ENCODE results near the gene CALY. TPM values are rescaled to one million over a fixed set of nuclear protein-coding genes. Genes with fewer than 3 reads are reported as not detected.

The CALY gene
- total and polyA plus RNA-seq, 11 donors = 1.7 TPM; not detected in 10

DNA sequence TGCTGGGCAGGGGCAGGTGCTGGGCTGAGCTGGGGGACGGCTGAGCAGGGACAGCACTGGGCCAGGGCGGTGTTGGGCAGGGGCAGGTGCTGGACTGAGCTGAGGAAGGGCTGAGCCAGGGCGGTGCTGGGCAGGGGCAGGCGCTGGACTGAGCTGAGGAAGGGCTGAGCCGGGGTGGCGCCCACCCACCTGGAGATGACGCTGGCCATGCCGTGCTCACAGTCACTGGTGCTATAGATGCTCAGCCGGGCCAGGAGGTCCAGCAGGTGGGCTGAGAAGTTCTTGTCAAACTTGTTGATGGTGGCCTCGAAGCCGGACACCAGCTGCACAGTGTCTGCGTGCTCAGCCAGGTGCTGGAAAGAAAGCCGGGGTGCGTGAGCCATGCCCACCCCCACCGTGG is 55.6 kb downstream of the CALY start:
- H3K27ac ChIP-seq = no peak overlapping the region
- no peaks in the 10 kb centered on the region for H3K9me3 ChIP-seq
- 94 to 95% (median 94%) methylated on average over 8 to 15 of the region's 15 CpGs for WGBS, 4 donors
- DNase-seq (no peak), ATAC-seq (no peak)
- TF ChIP-seq POLR2A (IDR thresholded peaks at IDR 0.05) = no peak
- no peak for TF ChIP-seq CTCF (IDR thresholded peaks at IDR 0.05)
- intact Hi-C loops (cut with DNase I) = no loop called here
- no peak overlapping the region for H3K4me3 ChIP-seq
- peaks cover 0 to 45% (median 8%) of the 10 kb centered on the region in 12 donors for H3K4me1 ChIP-seq
- peaks cover 0 to 14% (median 7%) of the 10 kb centered on the region in 9 donors for H3K27me3 ChIP-seq
- peaks cover 6 to 78% (median 64%) of the 10 kb centered on the region in 9 donors for H3K36me3 ChIP-seq

DNA sequence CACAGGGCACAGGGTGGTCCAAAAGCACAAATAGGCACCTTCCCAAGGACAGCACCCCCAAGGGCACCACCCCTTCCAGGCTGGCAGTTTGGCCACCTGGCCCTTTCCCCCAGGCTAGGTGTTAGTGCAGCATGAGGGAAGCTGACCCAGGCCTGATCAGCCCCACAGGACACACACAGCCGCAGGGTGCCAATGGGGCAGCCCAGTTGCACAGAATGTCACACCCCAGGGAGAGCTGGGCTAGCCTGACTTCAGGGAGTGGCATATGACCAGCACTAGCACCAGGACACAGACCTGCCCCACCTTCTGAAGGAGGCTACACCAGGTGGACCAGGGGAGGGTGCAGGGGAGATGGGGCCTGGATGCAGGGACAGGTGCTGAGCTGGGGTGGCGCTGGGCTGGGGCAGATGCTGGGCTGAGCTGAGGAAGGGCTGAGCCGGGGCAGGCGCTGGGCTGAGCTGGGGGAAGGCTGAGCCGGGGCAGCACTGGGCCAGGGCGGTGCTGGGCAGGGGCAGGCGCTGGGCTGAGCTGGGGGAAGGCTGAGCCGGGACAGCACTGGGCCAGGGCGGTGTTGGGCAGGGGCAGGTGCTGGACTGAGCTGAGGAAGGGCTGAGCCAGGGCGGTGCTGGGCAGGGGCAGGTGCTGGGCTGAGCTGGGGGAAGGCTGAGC is 56.2 kb downstream of the CALY start:
- H3K27ac ChIP-seq = peak overlapping the region in 1 of 12 donors; percentile 81
- 91 to 96% (median 94%) methylated on average over 6 to 10 of the region's 10 CpGs for WGBS, 4 donors
- intact Hi-C loops (cut with DNase I) = no loop called here
- DNase-seq = no peak
- H3K27me3 ChIP-seq = peaks cover 0 to 19% (median 13%) of the 10 kb centered on the region in 9 donors
- H3K4me3 ChIP-seq = no peak overlapping the region
- peaks cover 6 to 72% (median 58%) of the 10 kb centered on the region in 9 donors for H3K36me3 ChIP-seq
- no peaks in the 10 kb centered on the region for H3K9me3 ChIP-seq
- ATAC-seq = no peak
- TF ChIP-seq POLR2A (IDR thresholded peaks at IDR 0.05) = no peak
- TF ChIP-seq CTCF (IDR thresholded peaks at IDR 0.05) = no peak
- H3K4me1 ChIP-seq = peaks cover 0 to 51% (median 8%) of the 10 kb centered on the region in 12 donors

- TF ChIP-seq POLR2A (IDR thresholded peaks at IDR 0.05) (no peak), CTCF (IDR thresholded peaks at IDR 0.05) (no peak)
- Histone ChIP-seq H3K27me3 (peaks cover 0 to 29% (median 20%) of the 10 kb centered on the region in 9 donors), H3K36me3 (peaks cover 4 to 63% (median 49%) of the 10 kb centered on the region in 9 donors), H3K27ac (peak overlapping the region in 1 of 12 donors; percentile 81), H3K4me3 (peak overlapping the region in 1 of 12 donors; percentile 12), H3K4me1 (peaks cover 0 to 60% (median 8%) of the 10 kb centered on the region in 12 donors), H3K9me3 (no peaks in the 10 kb centered on the region)
- DNase-seq = no peak
- 78 to 86% (median 83%) methylated on average over 22 to 24 of the region's 24 CpGs for WGBS, 4 donors
- intact Hi-C loops (cut with DNase I) = no loop called here
- ATAC-seq = peak in 2 of 4 donors; percentile 3 to 16
Measured at GRCh38 chr10:133279326-133280226, 57.1 kb downstream of the CALY start.

All from heart left ventricle (tissue), 16 donors.